ENCODE results near the gene FNDC3B. TPM values are rescaled to one million over a fixed set of nuclear protein-coding genes. Genes with fewer than 3 reads are reported as not detected.

FNDC3B gene
- total RNA-seq, 5 donors from 2014 or later (not counting 1 experiment from before 2014, with no cell fraction given) = 18.1 to 46.5 (median 23.5) TPM

DNA sequence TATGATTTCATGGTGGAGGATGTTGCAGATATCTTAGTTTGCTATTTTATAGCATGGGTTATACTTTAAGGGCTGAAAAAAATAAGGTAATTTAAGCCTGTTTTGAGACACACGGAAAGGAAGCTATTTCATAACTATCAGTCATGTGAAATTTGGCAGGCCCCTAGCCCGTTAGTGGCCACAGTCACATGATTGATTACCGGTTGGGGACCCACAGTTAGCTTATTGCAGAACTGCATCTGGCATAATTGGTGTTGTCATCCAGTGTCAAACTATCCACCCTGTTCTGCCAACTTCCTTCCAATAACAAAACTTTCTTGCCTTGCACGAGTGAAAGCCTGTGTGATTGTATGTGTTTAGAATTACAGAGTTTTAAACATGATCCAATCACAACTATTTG lies 35.2 kb downstream of the FNDC3B start:
- Mint-ChIP-seq H3K4me1 (peaks cover 15 to 22% (median 16%) of the 10 kb centered on the region in 3 donors), H3K36me3 (peaks cover 29% of the 10 kb centered on the region), H3K4me3 (no peak overlapping the region), H3K27ac (no peak overlapping the region), H3K27me3 (no peaks in the 10 kb centered on the region), H3K9me3 (no peaks in the 10 kb centered on the region)
- Histone ChIP-seq H3K9me3 (no peaks in the 10 kb centered on the region), H3K27me3 (replicated peaks in 1 of 2; ENCODE audit: control insufficient read depth in 2 of 2, extremely low read depth in 1 of 2, insufficient read depth in 2 of 2, low read length in 1 of 2) (no peaks in the 10 kb centered on the region), H3K27ac (ENCODE audit: low read length) (no peak overlapping the region), H3K4me3 (ENCODE audit: control insufficient read depth in 1 of 2, extremely low read depth in 1 of 2, low read length in 1 of 2) (no peak overlapping the region), H3K36me3 (ENCODE audit: control insufficient read depth in 2 of 2, extremely low read depth in 1 of 2, insufficient read depth in 1 of 2, low read length in 1 of 2) (peaks cover 0 to 2% of the 10 kb centered on the region in 2 donors), H3K4me1 (ENCODE audit: control insufficient read depth in 1 of 2, extremely low read depth in 1 of 2, insufficient read depth in 2 of 2, low read length in 2 of 2) (no peaks in the 10 kb centered on the region)
- ChIA-PET CTCF (no interaction called here), POLR2A (no interaction called here)
- DNase-seq (no peak), ATAC-seq (replicated peaks in 1 of 4) (no peak)
- WGBS (ENCODE audit: insufficient coverage) = 72% methylated on average over 2 of the region's 4 CpGs

GRCh38 chr3:172076212-172076611 lies 36.8 kb downstream of the FNDC3B start:
- CTCF ChIA-PET = interaction anchor here in 1 of 2 donors (0.7 kb wide), 1 partner anchor 20 kb away, joined by 3 read pairs; no protein-coding TSS in a partner anchor

GRCh38 chr3:172077197-172077757 lies 37.9 kb downstream of the FNDC3B start:
- Mint-ChIP-seq H3K27ac (no peak overlapping the region), H3K4me3 (no peak overlapping the region), H3K27me3 (no peaks in the 10 kb centered on the region), H3K36me3 (peaks cover 23% of the 10 kb centered on the region), H3K4me1 (peaks cover 15 to 25% (median 24%) of the 10 kb centered on the region in 3 donors), H3K9me3 (no peaks in the 10 kb centered on the region)
- H3K27me3 ChIP-seq (replicated peaks in 1 of 2; ENCODE audit: control insufficient read depth in 2 of 2, extremely low read depth in 1 of 2, insufficient read depth in 2 of 2, low read length in 1 of 2) = no peaks in the 10 kb centered on the region
- WGBS (ENCODE audit: insufficient coverage) = no CpG with 5 or more reads among the region's 4 CpGs
- ChIA-PET POLR2A (no interaction called here), CTCF (no interaction called here)
- peaks cover 0 to 2% of the 10 kb centered on the region in 2 donors for H3K36me3 ChIP-seq (ENCODE audit: control insufficient read depth in 2 of 2, extremely low read depth in 1 of 2, insufficient read depth in 1 of 2, low read length in 1 of 2)
- H3K27ac ChIP-seq (ENCODE audit: low read length) = no peak overlapping the region
- no peaks in the 10 kb centered on the region for H3K4me1 ChIP-seq (ENCODE audit: control insufficient read depth in 1 of 2, extremely low read depth in 1 of 2, insufficient read depth in 2 of 2, low read length in 2 of 2)
- no peak for DNase-seq
- H3K9me3 ChIP-seq = no peaks in the 10 kb centered on the region
- ATAC-seq (replicated peaks in 1 of 4) = no peak
- H3K4me3 ChIP-seq (ENCODE audit: control insufficient read depth in 1 of 2, extremely low read depth in 1 of 2, low read length in 1 of 2) = no peak overlapping the region

More at GRCh38 chr3:172076212-172076611, 36.8 kb downstream of the FNDC3B start:
- H3K27me3 ChIP-seq (replicated peaks in 1 of 2; ENCODE audit: control insufficient read depth in 2 of 2, extremely low read depth in 1 of 2, insufficient read depth in 2 of 2, low read length in 1 of 2) = no peaks in the 10 kb centered on the region
- peaks cover 24% of the 10 kb centered on the region for H3K36me3 Mint-ChIP-seq
- no peaks in the 10 kb centered on the region for H3K9me3 Mint-ChIP-seq
- H3K36me3 ChIP-seq (ENCODE audit: control insufficient read depth in 2 of 2, extremely low read depth in 1 of 2, insufficient read depth in 1 of 2, low read length in 1 of 2) = peaks cover 0 to 2% of the 10 kb centered on the region in 2 donors
- no peak overlapping the region for H3K27ac Mint-ChIP-seq
- H3K27me3 Mint-ChIP-seq = no peaks in the 10 kb centered on the region
- no peak overlapping the region for H3K4me3 ChIP-seq (ENCODE audit: control insufficient read depth in 1 of 2, extremely low read depth in 1 of 2, low read length in 1 of 2)
- POLR2A ChIA-PET = no interaction called here
- no peaks in the 10 kb centered on the region for H3K9me3 ChIP-seq
- no peaks in the 10 kb centered on the region for H3K4me1 ChIP-seq (ENCODE audit: control insufficient read depth in 1 of 2, extremely low read depth in 1 of 2, insufficient read depth in 2 of 2, low read length in 2 of 2)
- no peak overlapping the region for H3K27ac ChIP-seq (ENCODE audit: low read length)
- ATAC-seq (replicated peaks in 1 of 4) (no peak), DNase-seq (no peak)
- peaks cover 15 to 25% (median 24%) of the 10 kb centered on the region in 3 donors for H3K4me1 Mint-ChIP-seq
- no peak overlapping the region for H3K4me3 Mint-ChIP-seq
- WGBS (ENCODE audit: insufficient coverage) = 100% methylated on average over 2 of the region's 2 CpGs

GRCh38 chr3:172078244-172078643 lies 38.9 kb downstream of the FNDC3B start:
- H3K4me1 Mint-ChIP-seq = peaks cover 17 to 32% (median 26%) of the 10 kb centered on the region in 3 donors
- H3K9me3 ChIP-seq = no peaks in the 10 kb centered on the region
- H3K27ac ChIP-seq (ENCODE audit: low read length) = no peak overlapping the region
- no peaks in the 10 kb centered on the region for H3K9me3 Mint-ChIP-seq
- H3K36me3 ChIP-seq (ENCODE audit: control insufficient read depth in 2 of 2, extremely low read depth in 1 of 2, insufficient read depth in 1 of 2, low read length in 1 of 2) = no peaks in the 10 kb centered on the region
- no peak overlapping the region for H3K4me3 Mint-ChIP-seq
- H3K36me3 Mint-ChIP-seq = peaks cover 27% of the 10 kb centered on the region
- 67% methylated on average over 3 of the region's 4 CpGs for WGBS (ENCODE audit: insufficient coverage)
- H3K27ac Mint-ChIP-seq = no peak overlapping the region
- no peaks in the 10 kb centered on the region for H3K4me1 ChIP-seq (ENCODE audit: control insufficient read depth in 1 of 2, extremely low read depth in 1 of 2, insufficient read depth in 2 of 2, low read length in 2 of 2)
- no peaks in the 10 kb centered on the region for H3K27me3 ChIP-seq (replicated peaks in 1 of 2; ENCODE audit: control insufficient read depth in 2 of 2, extremely low read depth in 1 of 2, insufficient read depth in 2 of 2, low read length in 1 of 2)
- DNase-seq (no peak), ATAC-seq (replicated peaks in 1 of 4) (no peak)
- ChIA-PET CTCF (no interaction called here), POLR2A (interaction anchor here in 1 of 2 donors (0.6 kb wide), 1 partner anchor 12 kb away, joined by 3 read pairs; no protein-coding TSS in a partner anchor)
- H3K27me3 Mint-ChIP-seq = no peaks in the 10 kb centered on the region
- no peak overlapping the region for H3K4me3 ChIP-seq (ENCODE audit: control insufficient read depth in 1 of 2, extremely low read depth in 1 of 2, low read length in 1 of 2)

GRCh38 chr3:172078721-172079120 lies 39.3 kb downstream of the FNDC3B start:
- Histone ChIP-seq H3K9me3 (no peaks in the 10 kb centered on the region), H3K36me3 (ENCODE audit: control insufficient read depth in 2 of 2, extremely low read depth in 1 of 2, insufficient read depth in 1 of 2, low read length in 1 of 2) (no peaks in the 10 kb centered on the region), H3K4me3 (ENCODE audit: control insufficient read depth in 1 of 2, extremely low read depth in 1 of 2, low read length in 1 of 2) (no peak overlapping the region), H3K4me1 (ENCODE audit: control insufficient read depth in 1 of 2, extremely low read depth in 1 of 2, insufficient read depth in 2 of 2, low read length in 2 of 2) (no peaks in the 10 kb centered on the region), H3K27me3 (replicated peaks in 1 of 2; ENCODE audit: control insufficient read depth in 2 of 2, extremely low read depth in 1 of 2, insufficient read depth in 2 of 2, low read length in 1 of 2) (no peaks in the 10 kb centered on the region), H3K27ac (ENCODE audit: low read length) (no peak overlapping the region)
- H3K36me3 Mint-ChIP-seq = peaks cover 25% of the 10 kb centered on the region
- no peaks in the 10 kb centered on the region for H3K9me3 Mint-ChIP-seq
- no peak for DNase-seq
- WGBS (ENCODE audit: insufficient coverage) = 100% methylated on average over 3 of the region's 6 CpGs
- no peaks in the 10 kb centered on the region for H3K27me3 Mint-ChIP-seq
- H3K4me1 Mint-ChIP-seq = peaks cover 13 to 32% (median 25%) of the 10 kb centered on the region in 3 donors
- no peak overlapping the region for H3K27ac Mint-ChIP-seq
- ChIA-PET CTCF (no interaction called here), POLR2A (no interaction called here)
- ATAC-seq (replicated peaks in 1 of 4) = no peak
- no peak overlapping the region for H3K4me3 Mint-ChIP-seq

DNA sequence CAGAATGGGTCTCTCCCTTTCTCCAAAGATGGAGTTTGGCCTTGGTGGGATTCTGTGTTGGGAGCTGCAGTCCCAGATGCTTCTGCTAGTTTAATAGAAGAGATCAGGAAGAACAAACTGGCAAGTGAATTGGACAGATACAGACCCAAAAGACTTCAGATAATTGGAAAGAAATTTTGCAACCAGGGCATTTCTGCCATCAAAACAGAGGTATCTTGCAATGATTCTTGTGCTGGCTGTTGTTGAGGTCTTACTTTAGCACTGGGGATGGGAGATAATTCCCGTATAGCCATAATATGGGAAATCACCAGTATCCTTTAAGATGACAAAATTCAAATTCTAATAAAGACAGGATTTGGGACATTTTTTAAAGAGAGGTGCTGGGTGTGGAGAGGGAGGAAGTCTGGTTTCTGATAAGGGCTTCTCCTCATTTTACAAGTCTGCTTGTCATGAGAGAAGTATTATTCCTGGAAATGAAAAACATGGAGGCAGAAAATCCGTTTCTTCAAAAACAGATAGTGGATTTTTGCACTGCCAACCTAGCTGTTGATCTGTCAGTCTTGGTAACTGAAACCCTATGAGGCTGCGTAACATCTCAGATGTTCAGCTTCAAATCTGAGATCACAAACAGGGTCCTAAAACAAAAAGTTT lies 40.1 kb downstream of the FNDC3B start:
- ChIA-PET POLR2A (interaction anchor here in 1 of 2 donors (0.7 kb wide), 1 partner anchor 801 kb away, joined by 3 read pairs; no protein-coding TSS in a partner anchor), CTCF (interaction anchor here in 1 of 2 donors (0.6 kb wide), 1 partner anchor 183 kb away, joined by 3 read pairs; no protein-coding TSS in a partner anchor)
- no peaks in the 10 kb centered on the region for H3K9me3 Mint-ChIP-seq
- Histone ChIP-seq H3K27me3 (replicated peaks in 1 of 2; ENCODE audit: control insufficient read depth in 2 of 2, extremely low read depth in 1 of 2, insufficient read depth in 2 of 2, low read length in 1 of 2) (no peaks in the 10 kb centered on the region), H3K36me3 (ENCODE audit: control insufficient read depth in 2 of 2, extremely low read depth in 1 of 2, insufficient read depth in 1 of 2, low read length in 1 of 2) (no peaks in the 10 kb centered on the region), H3K9me3 (no peaks in the 10 kb centered on the region), H3K27ac (ENCODE audit: low read length) (no peak overlapping the region), H3K4me1 (ENCODE audit: control insufficient read depth in 1 of 2, extremely low read depth in 1 of 2, insufficient read depth in 2 of 2, low read length in 2 of 2) (no peaks in the 10 kb centered on the region), H3K4me3 (ENCODE audit: control insufficient read depth in 1 of 2, extremely low read depth in 1 of 2, low read length in 1 of 2) (no peak overlapping the region)
- ATAC-seq (replicated peaks in 1 of 4) (no peak), DNase-seq (no peak)
- 100% methylated on average over 2 of the region's 3 CpGs for WGBS (ENCODE audit: insufficient coverage)
- H3K4me1 Mint-ChIP-seq = peaks cover 11 to 27% (median 18%) of the 10 kb centered on the region in 3 donors
- no peaks in the 10 kb centered on the region for H3K27me3 Mint-ChIP-seq
- no peak overlapping the region for H3K27ac Mint-ChIP-seq
- peaks cover 23% of the 10 kb centered on the region for H3K36me3 Mint-ChIP-seq
- H3K4me3 Mint-ChIP-seq = no peak overlapping the region

Data from T-cell (primary cell).